KOPT-K1 (cell line): ENCODE results near the gene SKA1.
"Not testable (repeated sequence)": the region's sequence is repeated elsewhere in the genome, so short reads cannot be mapped to it uniquely, and the experiment has no call there.

Source experiments
- H3K27ac ChIP-seq: fragments of 200-600 bp; sonication (generic); 2 replicates; pipeline ENCODE4 v1.5.1; 2016; ENCODE audit warnings: antibody characterized with exemption, mild to moderate bottlenecking, low read depth, low read length; ENCODE audit not compliant: poor library complexity, severe bottlenecking
- H3K36me3 ChIP-seq: fragments of 200-600 bp; sonication (generic); 2 replicates; pipeline ENCODE4 v1.5.1; 2017; ENCODE audit warnings: antibody characterized with exemption, mild to moderate bottlenecking, low read length, moderate library complexity; ENCODE audit not compliant: insufficient read depth
- H3K9me3 ChIP-seq: fragments of 200-600 bp; sonication (generic); 2 replicates; pipeline ENCODE4 v1.5.1; 2017; ENCODE audit warnings: antibody characterized with exemption, low read length, mild to moderate bottlenecking; ENCODE audit not compliant: insufficient read depth, poor library complexity, severe bottlenecking

The SKA1 gene

GRCh38 chr18:50404752-50405581, 30.1 kb downstream of the SKA1 start:
- not testable (repeated sequence) for H3K36me3 ChIP-seq, H3K9me3 ChIP-seq, H3K27ac ChIP-seq

- H3K27ac ChIP-seq, result no peak overlapping the region
- no peaks in the 10 kb centered on the region for H3K36me3 ChIP-seq
- H3K9me3 ChIP-seq, result no peaks in the 10 kb centered on the region
Observed at GRCh38 chr18:50405582-50406271, 30.9 kb downstream of the SKA1 start.

- Histone ChIP-seq H3K36me3 (no peaks in the 10 kb centered on the region), H3K27ac (no peak overlapping the region), H3K9me3 (no peaks in the 10 kb centered on the region)
Observed at GRCh38 chr18:50409236-50409635, 34.4 kb downstream of the SKA1 start.

DNA sequence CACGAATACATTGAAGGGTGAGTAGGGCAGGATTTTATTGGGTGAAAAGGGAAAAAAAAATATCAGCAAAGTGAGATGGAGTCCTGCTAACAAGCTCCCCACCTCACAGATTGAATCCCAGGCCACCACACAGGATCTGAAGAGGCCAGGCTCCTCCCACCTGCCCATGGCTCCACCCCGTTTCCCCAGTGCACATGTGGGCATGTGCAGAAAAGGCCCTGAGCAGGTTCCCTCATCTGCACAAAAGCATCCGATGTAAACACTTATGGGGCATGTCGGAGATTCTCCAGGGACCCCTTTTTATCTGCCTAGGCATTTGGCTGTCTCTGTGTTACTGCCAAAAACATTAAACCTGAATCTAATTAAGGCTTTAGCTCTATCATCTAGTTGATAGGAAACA, 35.2 kb downstream of the SKA1 start:
- H3K36me3 ChIP-seq, result no peaks in the 10 kb centered on the region
- H3K9me3 ChIP-seq, result no peaks in the 10 kb centered on the region
- no peak overlapping the region for H3K27ac ChIP-seq

GRCh38 chr18:50410894-50411293, 36.0 kb downstream of the SKA1 start:
- no peaks in the 10 kb centered on the region for H3K36me3 ChIP-seq

DNA sequence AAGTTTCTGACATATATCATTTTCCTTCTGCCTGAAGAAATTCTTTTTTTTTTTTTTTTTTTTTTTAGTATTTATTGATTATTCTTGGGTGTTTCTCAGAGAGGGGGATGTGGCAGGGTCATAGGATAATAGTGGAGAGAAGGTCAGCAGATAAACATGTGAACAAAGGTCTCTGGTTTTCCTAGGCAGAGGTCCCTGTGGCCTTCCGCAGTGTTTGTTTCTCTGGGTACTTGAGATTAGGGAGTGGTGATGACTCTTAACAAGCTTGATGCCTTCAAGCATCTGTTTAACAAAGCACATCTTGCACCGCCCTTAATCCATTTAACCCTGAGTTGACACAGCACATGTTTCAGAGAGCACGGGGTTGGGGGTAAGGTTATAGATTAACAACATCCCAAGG, 42.0 kb downstream of the SKA1 start:
- peaks cover 15% of the 10 kb centered on the region for H3K9me3 ChIP-seq
- H3K27ac ChIP-seq, H3K36me3 ChIP-seq: not testable (repeated sequence)

More at GRCh38 chr18:50410894-50411293, 36.0 kb downstream of the SKA1 start:
- Histone ChIP-seq H3K27ac (no peak overlapping the region), H3K9me3 (no peaks in the 10 kb centered on the region)

- peaks cover 15% of the 10 kb centered on the region for H3K9me3 ChIP-seq
- not testable (repeated sequence) for H3K27ac ChIP-seq, H3K36me3 ChIP-seq
Observed at GRCh38 chr18:50417705-50418104, 42.9 kb downstream of the SKA1 start.

GRCh38 chr18:50418650-50419049, 43.8 kb downstream of the SKA1 start:
- Histone ChIP-seq H3K36me3 (no peaks in the 10 kb centered on the region), H3K9me3 (peaks cover 15% of the 10 kb centered on the region), H3K27ac (no peak overlapping the region)

GRCh38 chr18:50422286-50422898, 47.5 kb downstream of the SKA1 start:
- H3K9me3 ChIP-seq, result peaks cover 25% of the 10 kb centered on the region
- H3K27ac ChIP-seq, result no peak overlapping the region

DNA sequence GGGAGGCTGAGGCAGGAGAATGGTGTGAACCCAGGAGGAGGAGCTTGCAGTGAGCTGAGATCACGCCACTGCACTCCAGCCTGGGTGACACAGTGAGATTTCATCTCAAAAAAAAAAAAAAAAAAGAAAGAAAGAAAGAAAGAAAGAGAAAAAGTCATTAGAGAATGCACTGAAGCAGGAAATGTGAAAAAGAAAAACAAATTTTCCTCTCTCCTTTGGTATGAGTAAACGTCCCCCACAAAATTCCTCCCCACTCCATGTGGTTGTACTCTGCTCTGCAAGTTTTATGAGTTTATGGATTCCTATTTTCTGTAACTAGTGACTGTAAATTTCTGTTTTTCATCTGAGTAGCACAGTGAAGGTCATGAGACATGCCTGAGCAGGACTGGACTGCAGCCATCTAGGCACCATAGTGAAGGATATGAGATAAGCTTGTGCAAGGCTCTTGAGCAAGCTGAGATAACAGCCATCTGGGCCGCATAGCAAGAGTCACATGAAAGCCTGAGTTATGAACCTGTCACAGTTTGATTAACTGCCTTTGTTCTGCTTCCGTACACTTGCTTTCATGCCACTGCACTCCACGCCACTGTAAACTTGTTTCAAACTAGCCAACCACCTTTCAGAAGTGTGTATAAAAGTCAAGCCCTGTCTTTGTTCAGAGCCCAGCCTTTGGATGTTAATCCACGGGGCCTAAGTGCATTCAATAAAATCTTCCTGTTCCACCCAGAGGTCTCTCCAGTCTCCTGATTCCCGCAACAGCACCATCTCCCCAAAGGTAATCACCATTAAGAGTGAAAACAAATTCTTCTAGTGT, 50.2 kb downstream of the SKA1 start:
- Histone ChIP-seq H3K36me3 (no peaks in the 10 kb centered on the region), H3K27ac (no peak overlapping the region)

More at GRCh38 chr18:50422286-50422898, 47.5 kb downstream of the SKA1 start:
- H3K36me3 ChIP-seq, result no peaks in the 10 kb centered on the region

DNA sequence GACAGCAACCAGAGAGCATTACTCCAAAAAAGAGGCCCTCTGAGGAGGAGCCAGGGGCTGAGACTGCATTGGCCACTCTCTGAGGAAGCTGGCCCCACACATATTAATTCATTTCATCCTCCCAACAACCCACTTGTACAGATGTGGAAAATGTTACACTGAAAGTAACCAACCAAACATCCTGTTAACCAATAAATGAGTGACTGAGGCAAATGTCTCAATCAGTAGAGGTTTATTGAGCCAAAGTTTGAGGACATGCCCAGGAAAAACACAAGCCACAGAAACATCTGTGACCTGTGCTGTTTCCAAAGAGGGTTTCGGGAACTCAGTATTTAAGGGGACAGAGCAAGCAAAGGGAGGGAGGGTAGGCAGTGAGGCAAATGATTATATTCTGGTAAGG, 53.0 kb downstream of the SKA1 start:
- Histone ChIP-seq H3K36me3 (no peaks in the 10 kb centered on the region), H3K9me3 (peaks cover 10% of the 10 kb centered on the region), H3K27ac (no peak overlapping the region)

More for the DNA sequence above, 50.2 kb downstream of the SKA1 start:
- peaks cover 10% of the 10 kb centered on the region for H3K9me3 ChIP-seq

DNA sequence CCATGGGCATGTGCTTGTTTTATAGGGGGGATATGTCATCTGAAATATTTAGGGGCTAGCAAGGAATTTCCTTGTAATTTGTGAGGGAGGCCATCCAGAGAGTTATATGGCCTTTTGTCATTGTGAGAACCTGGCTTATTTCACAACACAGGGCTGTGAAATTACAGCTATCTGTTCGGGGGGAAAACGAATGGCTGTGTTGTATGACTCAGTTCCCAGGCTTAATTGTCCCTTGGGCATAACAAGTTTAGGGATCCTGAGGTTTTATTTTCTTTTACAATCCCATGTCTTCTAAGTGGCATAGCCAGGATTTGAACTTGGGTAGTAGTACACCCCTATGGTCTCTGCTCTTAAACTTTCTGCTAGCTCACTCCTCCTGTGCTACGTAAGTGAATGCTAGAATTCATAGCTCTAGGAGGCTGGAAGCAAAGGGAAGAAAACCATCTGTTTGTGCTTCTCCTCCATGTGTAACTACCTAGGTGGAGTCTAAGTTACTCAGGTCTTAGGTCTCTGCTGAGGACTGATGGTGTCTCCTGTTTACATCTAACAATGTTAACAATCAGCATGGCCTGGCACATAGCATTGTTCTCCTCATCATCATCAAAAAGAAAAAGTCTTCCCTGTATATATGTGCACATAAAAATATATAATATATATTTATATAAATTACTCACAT, 53.8 kb downstream of the SKA1 start:
- Histone ChIP-seq H3K27ac (no peak overlapping the region), H3K36me3 (no peaks in the 10 kb centered on the region)

DNA sequence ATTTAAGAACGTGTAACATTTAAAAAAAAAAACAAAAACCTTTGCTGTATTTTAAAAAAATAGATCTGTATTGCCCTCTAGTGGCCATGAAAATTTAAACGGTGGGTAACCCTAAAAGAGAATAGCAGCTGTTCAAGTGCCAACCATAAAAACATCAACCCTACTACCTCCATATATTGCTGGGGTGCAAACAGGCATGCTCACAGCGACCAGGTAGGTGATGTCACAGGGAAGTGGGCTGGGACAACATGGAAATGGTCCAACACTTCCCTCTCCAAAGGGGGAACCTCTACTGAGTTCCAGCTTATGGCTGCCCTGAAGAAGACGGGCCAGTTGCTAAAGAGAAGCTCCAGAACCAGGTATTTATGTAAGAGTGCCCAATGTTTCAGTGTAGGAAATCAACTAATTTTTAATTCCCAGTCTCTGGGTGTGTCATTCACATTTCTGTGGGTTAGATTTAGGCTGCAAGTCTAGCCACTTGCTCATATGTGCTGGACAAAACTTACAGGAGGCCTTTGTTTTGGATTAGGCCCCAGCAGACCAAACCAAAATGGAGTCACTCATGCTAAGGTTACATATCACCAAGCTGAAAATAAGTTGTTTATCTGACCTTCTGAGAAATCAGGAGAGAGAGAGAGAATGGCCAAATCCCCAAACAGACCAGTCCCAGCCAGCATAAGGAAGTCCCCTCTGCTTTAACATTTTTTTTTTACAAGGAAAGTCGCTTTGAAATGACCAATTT, 54.5 kb downstream of the SKA1 start:
- H3K27ac ChIP-seq, result no peak overlapping the region
- H3K36me3 ChIP-seq, result no peaks in the 10 kb centered on the region
- peaks cover 10% of the 10 kb centered on the region for H3K9me3 ChIP-seq

More for the DNA sequence above, 53.8 kb downstream of the SKA1 start:
- peaks cover 10% of the 10 kb centered on the region for H3K9me3 ChIP-seq

- Histone ChIP-seq H3K36me3 (no peaks in the 10 kb centered on the region), H3K9me3 (no peaks in the 10 kb centered on the region), H3K27ac (no peak overlapping the region)
Observed at GRCh38 chr18:50432915-50433314, 58.1 kb downstream of the SKA1 start.
